Gastroesophageal sphincter (tissue), 3 donors: Measurements from ENCODE around the gene USHBP1.

ENCODE experiments used
- CTCF ChIP-seq, 4 experiments: fragments of 200-600 bp in 2 of 4; fragments of 450-650 bp in 2 of 4; sonication (generic) in 1 of 4; IDR thresholded peaks; one replicate each; pipeline ENCODE4 v1.5.1; 2017 to 2019; ENCODE audit warnings: antibody characterized with exemption in 4 of 4, mild to moderate bottlenecking in 2 of 4, moderate library complexity in 2 of 4
- EP300 ChIP-seq: sonication (generic); formaldehyde crosslinking; IDR thresholded peaks from one replicate; pipeline ENCODE4 v1.6.1; 2017; ENCODE audit warnings: antibody characterized with exemption, mild to moderate bottlenecking
- POLR2A ChIP-seq, 2 donors: fragments of 450-650 bp; IDR thresholded peaks; one replicate each; pipeline ENCODE4 v1.6.1; 2017; ENCODE audit warnings: antibody characterized with exemption in 2 of 2, mild to moderate bottlenecking in 2 of 2, moderate library complexity in 1 of 2
- POLR2AphosphoS5 ChIP-seq: sonication (generic); formaldehyde crosslinking; IDR thresholded peaks from one replicate; pipeline ENCODE4 v1.6.1; 2017; ENCODE audit warnings: antibody characterized with exemption

GRCh38 chr19:17216058-17216670 is 48.4 kb downstream of the USHBP1 start:
- TF ChIP-seq CTCF (IDR thresholded peaks at IDR 0.05) (no peak), POLR2AphosphoS5 (no peak), POLR2A (IDR thresholded peaks at IDR 0.05) (no peak), EP300 (no peak)
